HG02763 (cell line): ENCODE data around the gene ADPRHL1.

Experiments
- ATAC-seq: cut with Tn5 transposase; IDR thresholded peaks from one replicate; pipeline ENCODE4 v1.9.1; 2021; ENCODE audit warnings: mild to moderate bottlenecking, moderate library complexity; ENCODE audit not compliant: unreplicated experiment

The ADPRHL1 gene

DNA sequence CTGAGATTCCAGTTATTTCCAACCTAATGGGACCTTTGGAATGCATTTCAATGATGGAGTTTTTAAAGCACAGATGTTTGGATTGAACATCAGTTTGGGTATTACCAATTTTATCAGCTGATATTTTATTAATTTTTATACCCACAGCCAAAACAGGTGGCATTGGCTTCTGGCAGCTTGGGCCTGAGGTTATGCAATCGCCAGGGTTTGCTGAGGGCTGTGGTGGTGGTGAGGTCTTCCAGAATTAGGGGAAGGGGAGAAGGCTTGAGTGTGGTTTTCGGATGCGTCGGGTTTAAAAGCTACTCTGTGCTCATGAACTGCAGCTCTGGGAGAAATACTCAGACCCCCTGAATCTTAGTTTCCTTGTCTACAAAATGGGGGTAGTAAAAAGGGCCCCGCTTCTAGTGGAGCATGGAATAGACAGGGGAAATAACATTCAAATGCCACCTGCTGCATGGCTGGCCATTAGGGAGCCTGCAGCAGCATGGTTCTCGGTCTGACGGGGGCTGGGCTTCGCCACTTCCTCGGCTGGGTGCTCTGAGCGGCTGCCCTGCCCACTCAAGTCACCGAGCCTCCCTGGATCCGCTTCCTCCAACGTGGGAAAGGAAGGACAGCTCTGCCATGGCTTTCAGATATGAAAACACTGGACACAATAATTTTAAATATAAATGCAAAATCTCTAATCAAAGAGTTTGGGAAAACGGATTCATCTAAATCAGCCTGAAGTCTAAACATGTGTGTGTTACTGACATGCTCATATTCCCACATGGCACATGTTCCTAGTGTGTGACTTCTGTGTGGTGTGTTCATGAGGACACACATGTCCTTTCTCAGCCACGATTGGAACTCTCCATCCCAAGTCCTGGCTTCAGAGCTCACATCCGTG lies 35.2 kb downstream of the ADPRHL1 start:
- ATAC-seq = no peak

DNA sequence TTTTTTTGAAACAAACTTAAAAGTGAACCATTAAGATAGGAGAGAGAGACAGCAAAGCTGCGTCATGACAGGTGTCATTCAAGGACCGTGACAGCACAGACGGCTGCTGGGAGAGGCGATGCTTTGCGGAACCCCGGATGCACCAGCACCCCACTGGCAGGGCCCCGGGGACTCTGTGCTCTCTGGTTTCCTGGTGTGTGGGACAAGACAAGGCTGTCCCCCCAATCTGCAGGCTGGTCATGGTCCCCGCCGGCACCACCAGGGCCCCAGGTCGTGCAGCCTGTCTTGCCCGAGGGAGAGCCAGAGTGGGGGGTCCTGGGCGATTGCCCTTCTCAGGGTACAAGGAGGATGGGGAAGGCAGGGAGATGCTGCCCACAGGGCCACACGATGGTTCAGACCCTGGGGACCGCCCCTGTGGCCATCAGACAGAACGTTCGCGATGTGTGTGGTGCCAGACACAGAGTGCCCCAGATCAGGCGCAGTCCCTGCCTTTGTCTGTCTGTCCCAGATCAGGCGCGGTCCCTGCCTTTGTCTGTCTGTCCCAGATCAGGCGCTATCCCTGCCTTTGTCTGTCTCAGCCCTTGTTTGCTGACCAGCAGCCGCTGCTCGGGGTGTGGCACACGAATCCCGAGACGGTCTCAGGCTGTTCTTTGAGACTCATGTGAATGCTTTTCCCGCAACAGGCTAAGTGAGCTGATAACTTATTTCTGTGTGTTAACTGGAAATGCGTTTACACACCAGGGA lies 36.1 kb downstream of the ADPRHL1 start:
- no peak for ATAC-seq

DNA sequence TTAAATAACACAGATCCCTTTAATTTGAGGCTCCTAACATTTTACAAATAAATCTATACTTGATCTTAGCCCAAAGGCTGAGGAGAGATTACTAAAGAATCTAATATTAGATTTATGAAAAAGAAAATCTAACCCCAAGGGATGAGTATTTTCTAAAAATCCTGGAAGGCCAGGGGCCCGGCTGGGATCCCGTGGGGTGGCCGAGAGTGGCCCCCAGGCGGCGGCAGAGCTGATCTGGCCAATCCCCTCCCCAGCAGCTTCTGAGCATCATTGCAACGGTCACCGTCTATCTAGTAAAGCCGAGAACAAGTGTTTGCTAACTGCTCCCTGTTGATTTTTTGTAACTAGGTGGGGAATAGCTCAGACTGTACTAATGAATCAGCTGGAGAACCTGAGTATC lies 37.5 kb downstream of the ADPRHL1 start:
- ATAC-seq = no peak

DNA sequence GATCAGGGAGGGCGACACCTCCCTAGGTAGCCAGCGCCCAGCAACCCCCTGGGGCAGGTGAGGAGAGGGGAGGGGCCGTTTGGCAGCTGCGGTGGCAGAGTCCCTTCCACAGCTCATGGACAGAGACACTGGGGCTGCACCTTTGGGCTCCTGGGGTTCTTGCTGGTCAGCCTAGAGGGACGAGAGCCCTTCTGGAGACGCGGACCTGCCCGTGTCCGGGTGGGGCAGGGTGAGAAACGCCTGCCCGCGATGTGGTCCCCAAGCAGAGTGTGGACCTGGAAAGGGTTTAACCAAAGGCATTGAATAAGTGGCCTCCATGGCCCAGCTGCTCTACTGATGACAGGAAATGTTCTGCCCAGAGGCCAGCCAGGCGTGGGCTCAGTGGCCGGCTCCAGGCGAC lies 38.3 kb downstream of the ADPRHL1 start:
- no peak for ATAC-seq

DNA sequence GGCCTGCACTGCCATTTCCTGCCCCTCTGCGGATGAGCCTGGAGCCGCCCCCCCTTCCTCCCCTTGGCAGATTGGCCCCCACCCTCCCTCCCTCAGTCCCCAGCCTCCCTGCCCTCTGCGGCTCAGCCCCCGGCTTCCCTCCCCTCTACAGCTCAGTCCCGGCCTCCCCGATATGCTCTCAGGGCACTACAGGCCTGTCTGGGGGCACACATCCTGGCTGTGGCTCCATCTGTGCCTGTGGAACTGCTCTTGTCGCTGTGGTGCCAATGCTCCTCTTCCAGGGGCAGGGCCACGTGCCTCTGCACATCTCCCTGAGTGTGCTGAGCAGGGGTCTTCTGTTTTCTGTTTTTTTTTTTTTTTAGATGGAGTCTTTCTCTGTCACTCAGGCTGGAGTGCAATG lies 39.0 kb downstream of the ADPRHL1 start:
- no peak for ATAC-seq

DNA sequence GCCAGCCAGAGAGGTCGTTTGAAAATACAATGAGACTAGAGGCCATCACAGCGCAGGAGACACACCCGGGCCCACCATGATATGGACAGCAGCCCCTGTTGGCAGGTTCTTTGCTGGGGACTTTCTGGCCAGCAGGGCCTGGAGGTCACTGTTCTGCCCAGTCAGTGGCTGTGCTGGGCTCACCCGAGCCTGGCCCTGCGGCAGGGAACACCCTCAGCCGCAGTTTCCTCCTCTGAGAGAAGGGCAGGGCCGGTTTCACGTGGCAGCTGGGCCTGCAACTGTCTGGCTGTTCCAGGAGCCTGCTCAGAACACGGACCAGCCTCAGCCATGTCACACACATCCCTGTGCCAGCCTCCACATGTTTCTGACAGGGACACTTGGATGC lies 39.4 kb downstream of the ADPRHL1 start:
- no peak for ATAC-seq

DNA sequence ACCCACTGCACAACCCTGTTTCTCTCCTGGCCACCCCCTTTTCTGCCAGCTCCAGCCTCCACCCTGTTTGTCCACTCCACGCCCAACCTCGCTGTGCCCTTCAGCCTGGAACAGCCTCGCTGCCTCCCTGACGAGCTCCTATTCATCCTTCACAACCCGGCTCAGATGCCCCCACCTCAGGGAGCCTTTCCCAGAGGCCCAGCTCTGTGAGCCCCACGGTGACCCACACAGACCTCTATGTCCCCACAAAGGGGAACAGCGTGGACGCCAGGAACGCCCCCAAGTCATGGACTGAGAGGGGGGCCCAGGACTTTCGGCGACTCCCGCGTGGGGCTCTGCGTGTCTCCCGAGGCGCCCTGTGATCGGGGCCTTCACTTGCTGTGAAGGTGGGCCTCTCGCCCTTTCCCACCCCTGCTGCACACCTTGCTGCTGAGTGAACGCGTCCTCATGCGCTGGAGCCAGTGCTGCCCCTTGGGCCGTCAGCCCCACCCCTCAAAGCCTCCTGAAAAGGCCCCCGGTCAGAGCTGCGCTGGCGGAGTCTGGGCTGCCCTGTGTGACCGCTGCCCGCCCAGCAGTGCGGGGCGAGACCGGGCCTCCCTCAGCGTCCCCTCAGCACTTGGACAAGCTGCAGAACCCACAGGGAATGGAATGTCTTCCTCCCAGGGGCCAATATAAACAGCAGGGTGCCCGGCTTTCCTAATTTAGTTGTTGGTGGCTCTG lies 40.0 kb downstream of the ADPRHL1 start:
- no peak for ATAC-seq

DNA sequence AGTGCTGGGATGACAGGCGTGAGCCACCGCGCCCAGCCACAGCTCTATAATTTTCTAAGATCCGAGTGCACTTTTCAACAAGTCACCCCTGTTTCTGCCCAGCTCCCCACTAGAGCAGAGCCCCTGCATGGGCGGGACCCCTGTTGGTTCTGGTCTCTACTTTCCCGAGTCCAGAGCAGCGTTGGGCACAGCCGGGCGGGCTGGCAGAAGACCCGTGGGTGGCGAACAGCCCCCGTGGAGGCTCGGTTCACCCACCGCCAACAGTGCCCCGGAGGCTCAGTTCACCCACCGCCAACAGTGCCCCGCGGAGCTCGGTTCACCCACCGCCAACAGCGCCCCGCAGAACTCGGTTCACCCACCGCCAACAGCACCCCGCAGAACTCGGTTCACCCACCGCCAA lies 40.8 kb downstream of the ADPRHL1 start:
- ATAC-seq = no peak

DNA sequence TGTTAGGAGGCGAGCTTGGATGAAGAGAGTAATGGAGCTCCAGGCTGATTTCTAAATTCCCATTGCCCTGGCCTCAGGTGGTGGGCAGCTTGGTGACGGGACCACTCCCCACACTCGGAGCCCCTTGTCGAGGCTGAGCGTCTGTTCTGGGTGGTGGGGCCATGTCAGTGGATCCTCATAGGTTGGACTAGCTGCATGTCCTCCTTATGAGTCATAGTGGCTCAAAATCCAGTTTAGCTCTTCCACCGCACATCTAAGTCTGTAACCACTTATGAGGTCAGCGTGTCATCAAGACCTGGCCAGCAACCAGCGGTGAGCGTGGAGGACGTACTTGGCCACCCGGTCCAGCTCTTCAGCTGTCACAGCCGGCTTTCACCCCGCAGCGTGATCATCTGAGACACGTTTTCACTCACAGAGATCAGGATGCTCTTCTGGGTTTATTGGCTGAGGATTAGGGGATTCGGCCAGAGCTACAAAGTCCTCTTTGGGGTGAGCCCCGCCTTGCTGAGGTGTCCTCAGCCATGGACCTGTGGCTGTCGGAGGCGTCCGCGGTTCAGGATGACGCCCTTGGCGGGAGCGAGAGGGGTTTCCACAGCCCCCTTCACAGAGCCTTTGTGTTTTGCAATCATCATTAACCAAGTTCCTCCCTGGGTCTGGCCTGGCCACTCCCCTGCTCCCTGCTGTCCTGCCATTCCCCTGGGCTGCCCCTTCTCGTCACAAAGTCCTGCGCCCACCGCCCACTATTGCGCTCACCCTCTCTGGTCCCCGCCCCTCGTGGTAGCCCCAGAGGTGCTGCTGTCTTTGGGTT lies 41.9 kb downstream of the ADPRHL1 start:
- no peak for ATAC-seq

DNA sequence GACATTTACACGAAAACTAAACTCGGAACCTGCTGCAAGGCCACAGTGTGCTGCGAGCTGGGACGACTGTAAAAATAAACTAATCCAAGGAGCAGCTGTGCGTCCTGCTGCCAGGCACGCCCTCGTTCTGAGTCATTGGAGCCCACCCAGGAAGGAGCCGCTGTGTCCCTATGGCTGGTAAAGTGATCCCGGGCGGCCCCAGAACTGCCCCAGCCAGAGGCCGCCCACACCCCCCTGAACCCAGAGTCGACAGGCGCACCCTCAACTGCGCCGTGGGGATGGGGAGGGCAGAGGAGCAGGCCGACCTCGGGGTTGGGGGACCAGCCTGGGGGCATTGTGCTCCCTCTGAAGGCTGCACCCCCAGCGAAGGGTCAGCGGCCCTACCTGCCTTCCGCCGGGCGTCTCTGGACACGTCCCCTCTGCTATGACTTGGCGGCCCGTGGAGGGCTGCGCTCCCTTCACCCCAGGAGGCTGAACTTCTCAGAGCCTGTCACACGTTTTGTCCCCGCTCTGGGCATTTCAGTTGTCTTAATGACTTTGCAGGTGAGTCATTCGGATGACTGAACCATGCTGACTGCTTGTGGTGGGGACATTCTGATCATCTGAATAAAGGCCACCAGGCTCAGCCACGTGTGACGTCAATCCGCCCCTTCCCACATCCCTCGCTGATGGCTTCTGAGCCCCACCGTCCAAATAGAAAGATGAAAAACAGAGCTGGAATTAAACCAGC lies 42.7 kb downstream of the ADPRHL1 start:
- no peak for ATAC-seq

DNA sequence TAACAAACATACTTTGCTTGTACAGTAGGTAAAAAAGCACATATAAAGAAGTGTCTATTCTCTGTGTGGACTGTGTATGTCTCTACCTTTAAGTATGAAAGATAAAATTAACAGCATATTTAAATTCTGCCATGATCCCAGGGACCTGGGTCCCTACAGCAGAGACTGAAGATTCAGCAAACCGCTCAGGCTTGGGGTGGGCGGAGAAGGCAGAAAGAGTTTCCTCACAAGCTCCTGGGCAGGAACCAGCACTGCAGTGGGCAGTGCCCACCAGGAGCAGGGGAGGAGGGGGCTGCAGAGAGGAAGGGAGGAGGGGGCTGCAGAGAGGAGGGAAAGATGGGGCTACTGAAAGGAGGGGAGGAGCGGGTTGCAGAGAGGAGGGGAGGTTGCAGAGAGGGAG lies 44.7 kb downstream of the ADPRHL1 start:
- ATAC-seq = no peak

DNA sequence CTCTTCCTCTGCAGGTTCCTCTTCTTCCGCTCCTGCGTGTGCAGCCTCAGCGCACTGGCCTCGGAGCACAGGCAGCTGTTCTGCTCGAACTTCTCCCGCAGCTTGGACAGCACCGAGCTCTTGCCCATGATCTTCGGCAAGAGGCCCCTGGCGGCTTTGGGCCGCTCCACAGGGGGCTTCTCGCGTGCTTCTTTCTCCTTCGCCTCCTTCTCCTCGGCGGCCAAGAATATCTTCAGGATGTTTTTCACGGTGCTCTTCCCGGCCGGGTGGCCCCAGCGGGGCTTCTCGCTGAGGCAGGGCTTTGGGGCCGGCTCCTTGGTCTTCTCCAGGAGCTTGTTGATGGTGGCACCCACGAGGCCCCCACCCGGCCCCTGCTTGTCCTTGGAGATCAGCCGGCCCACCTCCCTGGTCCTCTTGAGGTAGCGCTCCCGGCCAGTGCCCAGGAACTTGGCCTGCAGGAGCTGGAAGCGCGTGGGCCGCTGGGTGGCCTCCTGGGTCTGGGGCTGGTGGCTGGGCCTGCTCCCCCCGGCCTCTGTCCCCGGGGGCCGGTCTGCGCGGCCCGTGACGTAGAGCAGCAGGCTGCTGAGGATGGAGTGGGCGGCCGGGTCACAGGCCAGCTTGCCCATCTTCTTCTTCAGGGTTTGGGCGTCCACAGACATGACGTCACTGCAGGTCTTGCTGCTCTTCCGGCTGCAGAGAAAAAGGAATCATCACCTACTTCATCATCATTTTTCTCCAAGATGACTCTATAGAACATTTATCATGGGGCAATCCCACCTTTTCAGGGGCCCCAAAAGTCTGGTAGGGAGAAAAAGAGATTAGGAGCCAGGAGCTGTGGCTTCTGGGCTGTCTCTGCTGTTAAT lies 45.5 kb downstream of the ADPRHL1 start:
- no peak for ATAC-seq

DNA sequence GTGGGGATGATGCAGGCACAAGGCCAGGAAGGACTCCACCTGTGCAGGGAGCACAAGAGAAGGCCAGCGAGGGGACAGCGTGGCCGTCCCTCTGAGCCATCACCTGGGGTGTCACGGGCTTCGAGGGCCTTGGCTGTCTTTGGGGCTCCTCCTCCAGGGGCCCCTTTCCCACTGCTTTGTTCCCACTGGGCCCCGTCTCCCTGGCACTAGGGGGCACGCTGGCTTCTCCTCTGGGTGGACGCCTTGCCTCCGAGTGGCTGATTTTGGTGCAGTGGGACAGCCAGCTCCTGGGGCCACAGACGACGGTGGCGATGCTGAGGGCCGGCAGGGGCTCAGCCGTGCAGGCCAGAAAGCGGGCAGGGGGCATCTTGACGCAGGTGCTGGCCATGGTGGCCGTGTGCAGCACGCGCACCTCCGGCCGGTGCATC lies 46.2 kb downstream of the ADPRHL1 start:
- ATAC-seq = no peak

DNA sequence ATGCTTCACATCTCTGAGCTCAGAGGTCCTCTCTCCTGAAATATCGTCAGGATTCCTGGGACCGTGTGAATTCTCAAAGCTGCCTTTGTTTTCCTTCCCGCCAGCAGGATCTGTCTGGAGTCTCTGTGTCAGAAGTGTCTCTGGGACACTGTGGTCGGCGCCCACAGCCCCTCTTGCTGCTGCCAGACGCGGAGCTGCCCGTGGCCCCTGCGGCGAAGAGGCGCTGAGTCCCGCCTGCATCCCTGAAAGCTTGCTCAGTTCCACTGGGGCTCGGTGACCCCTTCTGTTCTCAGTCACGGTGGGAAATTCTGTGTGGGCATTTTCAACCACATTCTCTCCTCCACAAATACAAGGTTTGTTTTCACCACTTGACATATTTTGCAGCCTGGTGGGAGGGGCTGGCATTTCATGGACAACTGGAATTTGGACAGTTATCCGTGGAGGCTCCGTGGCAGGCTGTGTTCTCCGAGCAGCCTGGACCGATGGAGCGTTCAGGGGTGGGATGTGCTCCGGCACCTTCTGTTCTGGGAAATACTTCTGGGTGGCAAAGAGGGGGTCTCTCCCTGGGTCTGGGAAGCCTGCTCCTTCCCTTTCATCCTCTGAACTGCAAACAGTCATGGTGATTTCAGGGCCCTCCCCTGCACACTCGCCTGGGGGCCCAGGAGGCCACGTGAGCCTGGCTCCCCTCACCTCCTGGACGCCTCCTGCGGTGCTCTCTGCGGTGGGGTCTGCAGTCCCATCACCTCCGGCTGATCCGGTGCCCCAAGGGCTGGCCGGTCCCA lies 46.8 kb downstream of the ADPRHL1 start:
- no peak for ATAC-seq

DNA sequence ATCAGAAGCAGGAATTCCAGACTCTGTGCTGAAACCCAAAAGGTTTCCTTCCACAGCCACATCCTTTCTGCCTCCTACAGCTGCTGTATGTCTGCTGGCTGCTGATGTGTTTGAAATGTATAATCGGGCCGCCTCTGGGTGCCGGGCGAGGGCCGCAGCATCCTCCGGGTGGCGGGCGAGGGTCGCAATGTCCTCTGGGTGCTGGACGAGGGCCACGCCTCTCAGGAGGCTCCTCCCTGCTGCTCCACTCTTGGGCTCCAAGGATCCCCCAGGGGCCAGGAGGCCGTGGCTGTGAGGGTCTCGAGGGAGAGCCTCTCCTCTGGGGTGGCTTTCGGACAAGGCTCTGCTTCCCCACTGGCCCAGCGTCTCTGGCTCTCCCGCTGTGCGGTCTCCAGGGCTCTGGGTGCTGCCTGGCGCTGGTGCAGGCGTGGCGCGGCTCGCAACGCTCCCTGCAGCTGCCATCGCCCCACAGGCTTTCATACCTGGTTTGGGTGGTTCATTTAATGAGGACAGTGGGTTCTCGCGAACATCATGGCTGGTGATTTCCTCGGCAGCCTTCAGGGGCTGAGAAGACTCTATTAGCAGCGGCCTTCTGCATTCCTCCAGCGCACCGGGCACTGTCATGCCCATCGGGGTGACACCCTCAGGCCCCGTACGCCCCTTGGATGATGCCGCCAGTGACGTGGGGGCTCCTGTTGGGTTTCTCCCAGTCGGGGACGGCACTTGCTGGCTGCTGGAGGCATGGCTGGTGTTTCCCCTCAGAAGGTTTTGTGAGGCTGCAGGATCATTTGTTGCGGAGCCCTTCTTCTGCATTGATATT lies 47.6 kb downstream of the ADPRHL1 start:
- ATAC-seq = no peak

DNA sequence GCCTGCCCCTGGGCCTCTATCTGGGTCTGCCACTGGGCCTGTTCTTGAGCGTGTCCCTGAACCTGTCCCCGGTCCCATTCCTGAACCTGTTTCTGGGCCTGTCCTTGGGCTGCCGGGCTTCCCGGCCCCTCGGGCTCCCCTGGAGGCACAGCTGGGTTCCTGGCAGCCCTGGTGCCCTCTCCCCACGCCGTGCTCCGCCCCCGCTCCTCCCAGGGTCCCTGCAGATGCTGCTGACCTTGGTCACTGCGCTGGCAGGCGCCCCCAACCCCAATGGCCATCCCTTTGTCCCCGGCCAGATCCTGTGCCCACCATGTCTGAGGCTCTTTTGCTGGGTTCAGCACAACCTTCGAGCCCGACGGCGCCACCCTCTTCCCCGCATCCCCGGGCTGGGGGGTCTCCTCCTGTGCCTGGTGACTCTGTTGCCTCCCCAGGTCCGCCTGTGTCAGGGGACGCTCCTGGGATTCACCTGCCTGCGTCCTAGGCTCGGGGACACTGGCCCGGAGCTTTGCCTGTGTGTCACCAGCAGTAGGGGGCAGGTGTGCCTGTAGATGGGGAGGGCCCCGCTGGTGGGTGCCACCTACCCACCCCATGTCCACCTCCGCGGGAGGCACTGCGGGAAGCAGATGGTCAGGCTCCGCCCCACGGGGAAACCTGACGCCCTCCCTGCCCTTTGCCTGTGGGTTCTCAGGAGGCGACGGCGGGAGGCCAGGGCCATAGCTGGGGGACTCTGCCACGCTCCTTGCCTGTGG lies 48.4 kb downstream of the ADPRHL1 start:
- ATAC-seq = no peak

DNA sequence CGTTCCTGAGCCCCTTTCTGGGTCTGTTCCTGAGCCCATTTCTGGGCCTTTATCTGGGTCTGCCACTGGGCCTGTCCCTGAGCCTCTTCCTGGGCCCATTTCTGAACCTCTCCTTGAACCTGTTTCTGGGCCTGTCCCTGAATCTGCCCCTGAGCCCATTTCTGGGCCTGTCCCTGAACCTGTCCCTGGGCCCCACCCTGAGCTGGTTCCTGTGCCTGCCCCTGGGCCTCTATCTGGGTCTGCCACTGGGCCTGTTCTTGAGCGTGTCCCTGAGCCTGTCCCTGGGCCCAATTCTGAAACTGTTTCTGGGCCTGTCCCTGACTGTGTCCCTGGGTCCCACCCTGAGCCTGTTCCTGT lies 48.9 kb downstream of the ADPRHL1 start:
- ATAC-seq = no peak
